OCI-LY3 (cell line): ENCODE measurements around the gene IGFBP4.

Experiments
- H2AFZ ChIP-seq: fragments of 200-600, 300-600 bp; shearing (Covaris generic); 2 replicates; pipeline ENCODE4 v1.6.0; 2014; ENCODE audit warnings: antibody characterized with exemption, low read depth, low read length
- H3K27ac ChIP-seq: fragments of 200-600, 300-600 bp; sonication (generic); 2 replicates; pipeline ENCODE4 v1.5.1; 2014; ENCODE audit warnings: mild to moderate bottlenecking, low read length, moderate library complexity, mixed read lengths
- H3K27me3 ChIP-seq: fragments of 200-600, 300-600 bp; sonication (generic); 2 replicates; pipeline ENCODE4 v1.6.1; 2014; ENCODE audit warnings: low read depth, low read length, mixed read lengths
- H3K36me3 ChIP-seq: fragments of 200-600, 300-600 bp; sonication (generic); replicated peaks from 2 replicates; pipeline ENCODE3; 2014; ENCODE audit warnings: low read depth, low read length, mixed read lengths
- H3K4me1 ChIP-seq: fragments of 300-600, 200-600 bp; sonication (generic); 2 replicates; pipeline ENCODE4 v1.6.1; 2014; ENCODE audit warnings: low read length, mixed read lengths
- H3K4me2 ChIP-seq: fragments of 200-600, 300-600 bp; sonication (generic); 2 replicates; pipeline ENCODE4 v1.6.1; 2014; ENCODE audit warnings: low read length, mixed read lengths
- H3K4me3 ChIP-seq: fragments of 300-600, 200-600 bp; sonication (generic); 2 replicates; pipeline ENCODE4 v1.5.1; 2014; ENCODE audit warnings: antibody characterized with exemption, mild to moderate bottlenecking, low read length, moderate library complexity
- H3K79me2 ChIP-seq: fragments of 300-600, 200-600 bp; shearing (Covaris generic); 2 replicates; pipeline ENCODE4 v1.6.1; 2014; ENCODE audit warnings: mild to moderate bottlenecking, low read length, mixed read lengths
- H3K9ac ChIP-seq: fragments of 300-600, 200-600 bp; shearing (Covaris generic); 2 replicates; pipeline ENCODE4 v1.6.0; 2014; ENCODE audit warnings: mild to moderate bottlenecking, low read length, moderate library complexity
- H3K9me3 ChIP-seq: fragments of 200-600, 300-600 bp; shearing (Covaris generic); 2 replicates; pipeline ENCODE4 v1.6.1; 2014; ENCODE audit warnings: low read length, mixed read lengths; ENCODE audit not compliant: insufficient read depth
- H4K20me1 ChIP-seq: fragments of 200-600, 300-600 bp; sonication (generic); 2 replicates; pipeline ENCODE4 v1.6.1; 2016; ENCODE audit warnings: low read length, mixed read lengths; ENCODE audit not compliant: insufficient read depth
- CTCF ChIP-seq: fragments of 200-600, 300-600 bp; sonication (generic); IDR thresholded peaks from 2 replicates; pipeline ENCODE4 v1.5.1; 2014; ENCODE audit warnings: antibody characterized with exemption, low read length, low read depth
- EZH2phosphoT487 ChIP-seq: fragments of 200-600 bp; shearing (Covaris generic); IDR thresholded peaks from 2 replicates; pipeline ENCODE4 v1.6.1; 2018; ENCODE audit warnings: antibody characterized with exemption, mixed run types, low read depth

Gene IGFBP4

GRCh38 chr17:40498281-40499084 lies 55.2 kb downstream of the IGFBP4 start:
- Histone ChIP-seq H3K4me1 (no peaks in the 10 kb centered on the region), H2AFZ (no peak overlapping the region), H3K9ac (no peak overlapping the region), H3K4me2 (no peak overlapping the region), H3K36me3 (no peaks in the 10 kb centered on the region), H3K4me3 (no peak overlapping the region), H3K27me3 (peaks cover 13% of the 10 kb centered on the region; the same call in 1 of the 2 replicates), H3K27ac (no peak overlapping the region), H4K20me1 (no peaks in the 10 kb centered on the region), H3K9me3 (no peaks in the 10 kb centered on the region), H3K79me2 (no peaks in the 10 kb centered on the region)
- TF ChIP-seq EZH2phosphoT487 (no peak), CTCF (no peak)

DNA sequence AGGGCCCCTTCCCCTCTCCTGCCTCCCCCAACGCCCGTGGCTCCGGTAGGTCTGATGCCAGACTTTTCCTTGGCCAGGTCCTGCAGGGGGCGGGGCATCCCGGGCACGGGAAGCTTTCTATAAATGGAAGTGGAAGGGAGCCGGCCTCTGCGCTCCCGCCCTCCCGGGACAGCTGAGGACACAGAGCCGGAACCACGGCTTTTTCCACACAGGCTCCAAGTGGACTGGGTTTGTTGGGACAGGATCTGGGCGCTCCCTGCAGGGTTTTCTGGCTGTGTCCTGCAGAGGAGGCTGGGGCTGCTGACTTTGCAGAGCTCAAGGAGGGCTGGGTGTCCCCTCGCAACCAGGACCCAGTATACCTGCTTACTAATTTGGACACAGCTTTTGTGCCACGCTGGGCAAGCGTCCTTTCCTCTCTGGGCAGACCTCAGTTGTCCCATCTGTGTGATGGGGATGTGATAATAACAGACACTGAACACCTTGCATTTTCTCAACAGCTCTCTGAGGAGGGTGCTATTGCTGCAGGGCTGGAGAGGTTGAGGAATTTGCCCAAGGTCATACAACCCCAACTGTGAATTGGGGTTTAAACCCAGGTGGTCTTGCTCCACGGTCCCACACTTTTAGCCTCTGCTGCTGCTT lies 56.4 kb downstream of the IGFBP4 start:
- H3K27ac ChIP-seq = no peak overlapping the region
- H3K79me2 ChIP-seq = no peaks in the 10 kb centered on the region
- TF ChIP-seq CTCF = no peak
- no peak for TF ChIP-seq EZH2phosphoT487
- no peaks in the 10 kb centered on the region for H4K20me1 ChIP-seq
- no peak overlapping the region for H2AFZ ChIP-seq
- no peaks in the 10 kb centered on the region for H3K4me1 ChIP-seq
- no peak overlapping the region for H3K9ac ChIP-seq
- H3K27me3 ChIP-seq = peaks cover 13% of the 10 kb centered on the region; the same call in 1 of the 2 replicates
- H3K36me3 ChIP-seq = no peaks in the 10 kb centered on the region
- H3K9me3 ChIP-seq = no peaks in the 10 kb centered on the region
- no peak overlapping the region for H3K4me2 ChIP-seq
- no peak overlapping the region for H3K4me3 ChIP-seq

DNA sequence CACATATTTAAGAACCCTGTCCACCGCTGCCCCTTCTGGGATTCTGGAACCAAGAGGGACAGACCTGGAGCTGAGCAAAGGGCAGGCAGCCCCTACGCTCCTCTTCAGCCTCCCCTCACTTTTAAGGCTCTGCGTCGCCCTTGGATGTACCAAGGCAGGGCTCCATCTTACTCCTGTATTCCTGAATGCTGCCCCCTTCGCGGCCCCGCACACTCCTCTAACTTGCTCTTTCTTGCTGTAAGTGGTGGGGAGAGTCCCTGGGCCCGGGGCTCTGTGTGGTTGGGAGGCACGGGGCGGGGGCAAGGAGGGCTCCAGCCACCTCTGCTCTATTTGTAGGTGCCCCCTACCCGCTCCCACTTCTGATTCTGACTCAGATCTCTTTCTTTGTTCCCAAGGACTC lies 56.9 kb downstream of the IGFBP4 start:
- no peak overlapping the region for H2AFZ ChIP-seq
- H3K4me3 ChIP-seq = no peak overlapping the region

More for the DNA sequence above, 56.9 kb downstream of the IGFBP4 start:
- Histone ChIP-seq H3K36me3 (no peaks in the 10 kb centered on the region), H3K27ac (no peak overlapping the region), H3K4me2 (no peak overlapping the region), H3K79me2 (no peaks in the 10 kb centered on the region), H3K9ac (no peak overlapping the region), H3K27me3 (peaks cover 13% of the 10 kb centered on the region; the same call in 1 of the 2 replicates), H3K9me3 (no peaks in the 10 kb centered on the region), H4K20me1 (no peaks in the 10 kb centered on the region), H3K4me1 (no peaks in the 10 kb centered on the region)
- TF ChIP-seq EZH2phosphoT487 = no peak
- TF ChIP-seq CTCF = no peak
